GM20431 (cell line): ENCODE measurements around the gene AP3S2.
"Not testable (repeated sequence)": the region's sequence is repeated elsewhere in the genome, so short reads cannot be mapped to it uniquely, and the experiment has no call there.

Experiments
- in situ Hi-C: fragments of 300-500 bp; cut with MseI, MboI; formaldehyde crosslinking; loops from one replicate; pipeline ENCODE4 v1.15.0; 2020; ENCODE audit warnings: low sequenced_read_pairs; ENCODE audit not compliant: unreplicated experiment

The AP3S2 gene

DNA sequence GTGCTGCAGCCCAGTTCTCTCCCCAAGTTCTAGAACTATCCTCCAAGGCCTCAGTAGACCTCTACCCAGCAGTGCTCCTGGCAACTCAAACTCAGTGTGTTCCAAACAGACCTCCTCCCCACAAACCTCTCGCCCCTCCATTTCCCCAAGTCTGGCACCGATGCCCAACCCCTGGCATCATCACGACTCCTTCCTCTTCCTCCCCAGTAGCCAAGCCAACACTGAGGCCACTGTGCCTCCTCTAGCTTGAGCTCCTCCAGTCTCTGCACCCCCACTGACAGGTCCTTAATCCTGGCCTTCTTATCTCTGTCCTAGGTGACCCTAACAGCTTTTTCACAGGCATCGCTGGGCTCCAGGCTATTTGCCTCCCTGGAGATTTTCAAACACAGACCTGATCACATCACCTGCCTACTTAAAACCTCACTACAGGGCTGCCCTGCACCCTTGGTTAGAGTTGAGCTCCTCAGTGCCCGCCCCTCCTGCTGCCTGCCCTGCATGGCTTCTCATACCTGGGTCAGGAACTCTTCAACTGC lies 12.1 kb upstream of the AP3S2 start:
- in situ Hi-C loops, result no loop called here

DNA sequence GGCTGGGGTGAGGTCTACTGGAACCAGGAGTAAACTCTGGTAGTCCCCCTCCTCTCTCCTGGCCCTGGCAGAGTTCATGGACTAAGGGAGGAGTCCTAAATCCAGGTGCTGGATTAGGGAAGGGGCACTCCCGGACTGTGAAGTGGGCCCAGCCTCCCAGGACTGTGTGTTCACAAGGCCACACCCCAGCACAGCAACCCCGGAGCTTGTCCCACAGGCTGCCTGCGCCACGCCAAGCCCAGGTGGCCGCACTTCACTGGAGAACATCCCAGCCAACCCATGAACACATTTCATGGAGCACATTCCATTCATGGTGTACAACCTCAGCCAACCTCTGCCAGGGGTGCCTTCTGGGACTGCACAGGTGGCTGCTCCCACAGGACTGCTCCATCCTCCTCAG lies 10.7 kb upstream of the AP3S2 start:
- in situ Hi-C loops, result no loop called here

DNA sequence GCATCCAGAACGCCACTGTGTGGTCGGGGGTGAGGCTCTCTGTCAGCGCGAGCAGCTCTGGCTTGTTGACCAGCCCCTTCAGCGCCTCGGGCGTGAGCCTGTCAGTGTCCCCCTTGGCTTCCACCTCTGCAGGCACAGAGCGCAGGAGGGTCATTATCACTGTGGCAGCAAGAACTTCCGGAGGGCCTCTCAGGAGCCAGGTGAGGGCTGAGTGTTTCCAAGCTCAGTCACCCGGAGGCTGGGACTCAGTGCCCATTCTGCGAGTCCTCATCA lies 10.0 kb upstream of the AP3S2 start:
- in situ Hi-C loops, result no loop called here

DNA sequence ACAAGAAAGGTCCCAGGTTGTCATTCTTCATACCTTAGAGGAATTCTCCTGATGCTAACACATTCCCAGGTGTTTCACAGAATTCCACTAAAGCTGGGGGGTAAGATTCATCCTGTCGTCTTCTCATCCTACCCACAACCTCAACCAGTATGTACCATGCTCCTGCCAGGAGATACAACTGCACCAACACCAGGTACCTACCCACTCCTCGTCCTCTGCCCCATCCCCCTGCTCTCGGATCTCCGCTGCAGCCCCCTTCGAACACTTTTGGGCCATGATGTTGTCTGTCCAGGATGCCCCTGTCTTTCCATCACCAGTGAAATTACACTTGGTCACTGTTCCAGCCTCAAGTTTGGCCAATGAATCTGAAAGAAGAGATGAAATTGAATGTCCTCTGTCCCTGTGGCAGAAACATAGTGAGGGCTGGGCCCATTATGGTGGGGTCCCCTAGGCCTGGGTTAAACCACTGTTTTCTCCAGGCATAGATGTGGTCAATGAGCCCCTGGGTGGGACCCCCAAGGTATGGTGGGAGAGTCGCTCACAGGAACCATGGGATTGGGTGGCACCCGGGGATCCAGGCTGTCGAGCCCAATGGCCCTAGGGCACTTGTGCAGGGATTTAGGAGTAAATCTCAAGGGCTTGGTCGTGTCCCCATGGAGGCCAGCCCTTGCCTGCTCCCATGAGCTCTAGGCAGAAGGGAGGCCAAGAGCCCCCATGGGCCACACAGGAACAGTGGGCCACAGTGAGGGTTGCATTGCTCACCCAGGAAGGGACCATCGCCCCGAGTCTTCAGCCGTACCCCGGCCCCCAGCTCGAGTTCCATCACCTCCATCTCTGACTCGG lies 9.4 kb upstream of the AP3S2 start:
- in situ Hi-C loops, result no loop called here

DNA sequence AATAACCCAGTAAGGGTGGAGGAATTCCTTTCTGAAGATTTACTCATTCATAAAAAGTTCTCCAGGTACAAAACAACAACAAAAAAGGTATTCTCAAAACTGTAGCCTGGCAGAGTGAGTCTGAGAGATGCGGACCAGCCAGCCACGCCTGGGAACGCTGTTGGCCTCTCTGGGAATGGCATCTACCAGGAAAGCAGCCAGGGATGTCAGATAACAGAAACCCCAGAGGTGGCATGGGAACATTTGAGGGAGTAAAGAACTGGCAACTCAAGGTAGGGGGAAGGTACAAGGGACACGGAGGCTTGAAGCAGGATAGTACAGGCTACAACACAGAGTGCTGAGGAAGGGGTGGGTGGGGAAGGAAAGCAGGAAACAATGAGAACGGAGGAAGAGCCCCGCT lies 7.1 kb upstream of the AP3S2 start:
- in situ Hi-C loops, result no loop called here

DNA sequence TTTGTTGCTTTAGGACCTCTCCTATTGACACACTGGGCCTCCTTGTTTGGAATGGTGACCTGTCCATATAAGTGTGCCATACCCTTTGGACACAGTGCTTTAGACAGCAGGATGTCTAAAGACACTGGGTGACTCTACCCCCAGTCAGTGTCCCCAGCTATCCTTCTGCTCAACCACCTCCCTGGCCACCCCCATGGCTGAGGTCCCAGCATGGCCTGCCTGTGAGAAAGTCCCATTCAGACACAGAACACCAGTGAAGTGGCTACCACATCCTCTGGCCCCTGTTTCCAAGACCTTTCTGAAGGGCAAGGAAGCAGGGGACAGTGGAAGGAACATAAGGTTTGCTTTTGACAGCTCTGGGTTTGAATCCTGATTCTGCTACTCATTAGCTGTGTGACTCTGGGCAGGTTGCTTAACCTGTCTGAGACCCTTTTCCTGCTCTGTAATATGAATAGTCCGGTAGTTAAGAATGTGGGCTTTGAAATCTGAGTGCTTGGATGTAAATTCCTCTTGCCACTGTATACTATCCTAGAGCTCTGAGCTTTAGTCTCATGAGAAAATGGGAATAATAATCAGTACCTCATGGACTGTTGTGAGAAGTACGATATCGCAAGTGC lies 6.3 kb upstream of the AP3S2 start:
- in situ Hi-C loops, result loop anchor here (10.0 kb wide), 1 partner anchor 185 kb away; no protein-coding TSS in a partner anchor

DNA sequence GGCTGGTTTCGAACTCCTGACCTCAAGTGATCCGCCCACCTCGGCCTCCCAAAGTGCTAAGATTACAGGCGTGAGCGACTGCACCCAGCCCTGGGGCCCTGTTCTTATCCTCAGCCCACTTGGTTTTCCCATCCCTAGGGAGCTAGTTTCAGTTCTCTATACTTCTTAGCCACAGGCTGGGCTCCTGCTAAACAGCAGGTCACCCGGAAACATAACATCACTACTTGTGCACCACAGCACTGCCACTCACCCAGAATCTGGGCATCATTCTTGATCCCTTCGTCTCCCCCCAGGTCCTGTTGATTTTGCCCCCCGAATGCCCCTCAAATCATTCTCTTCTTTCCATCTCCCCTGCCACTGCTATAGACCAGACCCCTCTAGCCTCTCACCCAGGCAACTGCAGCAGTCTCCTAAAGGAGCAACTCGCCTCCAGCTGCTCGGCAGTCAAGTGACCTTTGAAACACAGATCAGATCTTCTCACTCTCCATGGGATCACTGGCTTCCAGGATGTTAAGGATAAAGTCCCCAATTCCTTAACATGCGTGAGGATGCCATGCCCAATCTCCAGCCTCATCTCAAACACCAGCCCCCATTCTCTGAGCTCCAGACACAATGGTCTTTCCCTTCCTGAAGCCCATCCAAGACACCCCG lies 5.6 kb upstream of the AP3S2 start:
- in situ Hi-C loops, result loop anchor here (10.0 kb wide), 1 partner anchor 185 kb away; no protein-coding TSS in a partner anchor

DNA sequence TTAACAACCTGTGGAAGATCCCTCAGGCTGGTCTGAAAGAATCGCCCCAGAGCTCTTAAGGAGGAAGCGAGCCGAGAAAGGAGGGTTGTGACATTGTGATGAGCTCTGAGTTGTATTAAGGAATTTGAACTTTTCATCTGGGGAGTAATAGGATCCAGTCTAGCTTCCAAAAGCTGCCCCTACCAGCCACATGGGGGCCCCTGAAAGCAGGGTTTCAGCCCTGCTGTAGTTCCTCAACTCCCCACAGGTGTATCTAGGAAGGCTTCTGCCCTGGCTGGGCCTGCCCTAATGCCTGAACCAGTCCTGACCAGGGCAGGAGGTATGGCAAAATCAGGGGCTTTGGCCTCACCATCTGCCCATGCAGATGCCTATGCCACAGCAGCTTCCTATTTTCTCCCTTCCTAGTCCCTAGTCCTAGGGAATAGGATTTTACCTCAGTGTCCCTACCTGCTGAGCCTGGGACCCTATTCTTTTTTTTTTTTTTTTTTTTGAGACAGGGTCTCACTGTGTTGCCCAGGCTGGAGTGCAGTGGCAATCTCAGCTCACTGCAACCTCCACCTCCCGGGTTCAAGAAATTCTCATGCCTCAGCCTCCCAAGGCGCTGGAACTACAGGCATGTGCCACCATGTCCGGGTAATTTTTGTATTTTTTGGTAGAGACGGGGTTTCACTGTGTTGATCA lies 5.0 kb upstream of the AP3S2 start:
- in situ Hi-C loops, result loop anchor here (10.0 kb wide), 1 partner anchor 186 kb away; no protein-coding TSS in a partner anchor

DNA sequence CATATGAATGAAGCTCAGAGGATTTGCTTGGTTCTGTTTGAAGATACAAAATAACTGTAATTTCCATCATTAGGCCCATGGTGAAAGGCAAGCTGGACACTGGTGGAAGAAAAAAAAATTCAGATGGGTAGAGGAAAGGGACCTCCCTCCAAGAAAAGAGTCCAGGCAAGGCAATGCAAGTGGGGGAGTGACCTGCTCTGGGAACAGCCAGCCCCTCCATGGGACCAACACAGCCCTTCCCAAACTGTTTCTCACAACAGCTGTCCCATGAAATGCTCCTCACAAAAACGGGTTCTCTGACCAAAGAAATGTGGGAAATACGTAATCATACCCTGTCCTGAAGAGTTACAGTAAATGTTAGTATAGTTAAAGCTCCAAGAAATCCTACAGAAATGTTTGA lies 4.4 kb upstream of the AP3S2 start:
- in situ Hi-C loops, result loop anchor here (10.0 kb wide), 1 partner anchor 187 kb away; no protein-coding TSS in a partner anchor

DNA sequence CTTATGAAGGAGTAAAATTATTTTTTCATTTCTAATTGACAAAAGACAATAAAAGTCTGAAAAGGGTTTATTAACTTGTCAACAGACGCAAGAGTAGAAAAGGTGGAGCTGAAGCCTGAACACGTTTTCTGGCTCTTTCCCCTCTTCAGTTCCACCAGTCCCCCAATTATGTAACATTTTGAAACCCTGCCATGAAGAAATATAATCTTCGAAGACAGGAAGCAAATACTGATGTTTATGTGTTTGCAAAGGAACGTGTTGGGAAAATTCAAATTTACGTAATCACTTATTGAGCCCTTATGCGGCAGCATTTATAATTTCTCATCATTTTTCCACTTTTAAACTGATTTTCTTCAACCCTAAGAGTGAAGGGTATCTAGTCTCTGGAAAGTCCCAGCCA lies 767 bp downstream of the AP3S2 start:
- in situ Hi-C loops, result loop anchor here (10.0 kb wide), 1 partner anchor 192 kb away; no protein-coding TSS in a partner anchor

DNA sequence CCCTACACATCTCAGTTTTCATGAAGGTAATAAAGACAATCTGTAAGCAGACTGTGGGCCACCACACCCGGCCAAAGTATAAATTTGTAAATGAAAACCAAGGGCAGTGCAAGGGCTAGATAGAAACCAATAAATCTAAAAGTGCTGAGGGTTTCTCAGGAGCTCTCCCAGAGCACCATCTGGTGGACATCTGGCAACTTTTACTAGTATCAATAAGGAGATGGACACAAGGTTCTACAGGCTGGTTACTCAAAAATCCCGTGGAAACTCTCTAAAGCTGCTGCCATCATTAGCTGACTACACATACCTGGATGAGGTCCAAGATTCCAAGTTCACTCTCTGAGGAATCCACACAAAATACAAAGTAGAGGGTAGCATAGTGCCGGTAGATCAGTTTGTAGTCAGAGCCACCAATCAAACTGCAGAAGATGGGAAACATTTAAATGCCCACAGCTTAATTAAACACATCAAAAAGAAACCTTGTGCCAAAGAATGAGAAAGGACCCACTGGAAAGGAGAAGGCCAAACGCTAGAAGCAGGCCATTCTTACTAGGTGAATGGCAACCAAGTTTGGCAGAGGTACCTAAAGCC lies 5.5 kb downstream of the AP3S2 start:
- in situ Hi-C loops, result no loop called here

DNA sequence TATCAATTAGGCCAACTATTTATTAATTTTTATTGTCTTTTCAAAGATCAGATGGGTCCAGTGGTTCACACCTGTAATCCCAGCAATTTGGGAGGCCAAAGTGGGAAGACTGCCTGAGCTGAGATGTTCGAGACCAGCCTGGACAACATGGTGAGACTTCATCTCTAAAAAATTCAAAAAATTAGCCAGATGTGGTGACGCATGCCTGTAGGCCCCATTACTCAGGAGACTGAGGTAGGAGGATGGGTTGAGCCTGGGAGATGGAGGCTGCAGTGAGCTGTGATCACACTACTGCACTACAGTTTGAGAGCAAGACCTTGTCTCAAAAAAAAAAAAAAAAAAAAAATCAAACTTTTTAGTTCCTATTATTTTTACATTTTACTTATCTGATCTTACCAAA lies 8.2 kb downstream of the AP3S2 start:
- in situ Hi-C loops, result no loop called here

DNA sequence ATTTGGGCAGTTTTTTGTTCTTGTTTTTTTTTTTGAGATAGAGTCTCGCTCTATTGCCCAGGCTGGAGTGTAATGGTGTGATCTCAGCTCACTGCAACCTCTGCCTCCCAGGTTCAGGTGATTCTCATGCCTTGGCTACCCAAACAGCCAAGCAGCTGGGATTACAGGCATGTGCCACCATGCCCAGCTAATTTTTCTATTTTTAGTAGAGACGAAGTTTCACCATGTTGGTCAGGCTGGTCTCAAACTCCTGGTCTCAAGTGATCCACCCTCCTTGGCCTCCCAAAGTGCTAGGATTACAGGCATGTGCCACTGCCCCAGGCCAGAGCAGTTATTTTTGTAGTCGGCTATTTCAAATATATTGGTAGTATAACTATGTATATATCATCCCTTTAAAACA lies 8.6 kb downstream of the AP3S2 start:
- in situ Hi-C loops, result not testable (repeated sequence)

DNA sequence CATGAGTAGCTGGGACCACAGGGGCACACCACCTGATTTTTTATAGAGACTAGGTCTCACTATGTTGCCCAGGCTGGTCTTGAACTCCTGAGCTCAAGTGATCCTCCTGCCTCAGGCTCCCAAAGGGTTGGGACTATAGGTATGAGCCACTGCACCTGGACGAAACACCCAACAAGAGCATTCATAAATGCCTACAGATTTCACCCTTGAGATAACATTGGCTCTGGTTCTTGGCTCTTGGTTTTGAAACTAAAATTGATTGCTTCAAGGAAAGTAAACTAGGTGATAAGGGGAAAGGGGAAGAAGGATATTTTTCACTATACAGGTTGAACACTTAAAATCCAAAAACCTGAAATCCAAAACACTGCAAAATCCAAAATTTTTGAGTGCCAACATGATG lies 10.3 kb downstream of the AP3S2 start:
- in situ Hi-C loops, result no loop called here

DNA sequence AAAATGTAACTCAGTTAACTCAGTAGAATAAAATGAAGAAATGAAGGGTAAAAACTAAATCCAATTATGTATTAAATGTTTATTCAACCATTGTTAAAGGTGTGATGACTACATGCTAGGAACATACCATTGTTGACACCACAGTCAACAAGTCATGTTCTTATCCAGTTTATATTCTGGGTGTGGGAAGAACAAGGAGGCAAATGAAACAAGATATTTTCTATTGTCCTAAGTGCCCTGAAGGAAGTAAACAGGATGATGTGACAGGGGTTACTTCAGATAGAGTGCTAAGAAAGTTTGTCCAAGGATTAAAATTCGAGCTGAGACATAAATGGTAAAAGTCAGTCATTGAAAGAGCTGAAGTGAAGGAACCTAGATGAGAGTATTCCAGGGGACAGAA lies 13.1 kb downstream of the AP3S2 start:
- in situ Hi-C loops, result no loop called here

DNA sequence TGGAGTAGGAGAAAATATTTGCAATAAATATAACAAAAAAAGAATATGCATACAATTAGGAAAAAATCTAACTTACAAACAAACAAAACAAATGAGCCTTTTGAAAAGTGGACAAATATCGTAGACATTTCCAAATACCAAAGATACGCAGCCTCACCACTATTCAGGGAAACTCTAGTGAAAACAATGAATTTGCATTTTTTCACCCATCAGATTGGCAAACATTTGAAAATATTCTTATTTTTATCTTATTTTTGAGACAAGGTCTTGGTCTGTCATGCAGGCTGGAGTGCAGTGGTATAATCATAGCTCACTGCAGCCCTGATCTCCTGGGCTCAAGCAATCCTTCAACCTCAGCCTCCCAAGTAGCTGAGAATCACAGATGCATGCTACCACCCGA lies 15.5 kb downstream of the AP3S2 start:
- in situ Hi-C loops, result loop anchor here (10.0 kb wide), 1 partner anchor 124 kb away; the partner anchor contains the start of gene MESP1

DNA sequence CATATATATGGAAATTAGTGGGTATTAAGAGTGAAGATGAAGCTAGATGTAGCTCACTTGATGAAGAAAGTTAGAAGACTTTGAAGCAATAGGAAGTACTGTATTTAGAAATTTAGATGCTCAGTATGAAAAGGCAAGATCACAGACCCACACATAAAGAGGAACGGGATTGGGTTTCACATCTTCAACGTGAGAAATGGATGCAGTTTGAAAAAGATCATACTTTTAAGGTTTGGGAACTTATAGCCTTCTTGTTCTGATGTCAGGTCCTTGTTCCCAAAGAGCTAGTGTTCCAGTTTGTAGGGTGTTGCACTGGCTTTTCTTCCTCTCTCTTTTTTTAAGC lies 16.7 kb downstream of the AP3S2 start:
- in situ Hi-C loops, result loop anchor here (10.0 kb wide), 1 partner anchor 122 kb away; the partner anchor contains the start of gene MESP1

DNA sequence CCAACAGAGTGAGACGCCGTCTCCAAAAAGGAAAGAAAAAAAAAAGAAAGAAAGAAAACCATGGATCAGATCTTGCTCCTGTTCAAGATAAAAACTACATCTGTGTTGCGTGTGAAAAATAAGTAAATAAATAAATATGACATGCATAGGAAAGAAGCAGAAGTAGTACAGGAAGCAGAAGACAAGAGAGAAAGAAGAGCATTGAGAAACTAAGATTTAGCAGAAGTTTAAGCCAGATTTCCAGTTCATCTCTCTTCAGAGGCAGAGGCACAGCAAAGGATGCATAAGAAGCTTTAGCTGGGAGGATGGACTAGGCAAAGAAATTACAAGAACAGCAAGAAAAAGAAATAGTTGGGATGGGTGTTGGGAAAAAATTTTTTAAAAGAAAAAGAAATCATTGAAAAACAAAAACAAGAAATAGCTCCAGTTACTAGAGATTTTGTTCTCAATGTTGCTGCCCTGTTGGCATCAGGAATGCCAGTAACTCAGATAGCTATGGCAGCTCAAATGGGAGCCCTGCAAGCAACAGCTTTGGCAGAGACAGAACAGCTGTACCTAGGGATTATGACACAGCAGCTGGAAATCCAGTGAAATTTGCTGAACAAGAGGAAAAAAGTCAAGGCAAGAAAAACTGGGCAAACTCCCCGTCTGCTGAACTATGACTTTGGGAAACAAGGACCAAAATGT lies 17.3 kb downstream of the AP3S2 start:
- in situ Hi-C loops, result loop anchor here (10.0 kb wide), 1 partner anchor 122 kb away; the partner anchor contains the start of gene MESP1

DNA sequence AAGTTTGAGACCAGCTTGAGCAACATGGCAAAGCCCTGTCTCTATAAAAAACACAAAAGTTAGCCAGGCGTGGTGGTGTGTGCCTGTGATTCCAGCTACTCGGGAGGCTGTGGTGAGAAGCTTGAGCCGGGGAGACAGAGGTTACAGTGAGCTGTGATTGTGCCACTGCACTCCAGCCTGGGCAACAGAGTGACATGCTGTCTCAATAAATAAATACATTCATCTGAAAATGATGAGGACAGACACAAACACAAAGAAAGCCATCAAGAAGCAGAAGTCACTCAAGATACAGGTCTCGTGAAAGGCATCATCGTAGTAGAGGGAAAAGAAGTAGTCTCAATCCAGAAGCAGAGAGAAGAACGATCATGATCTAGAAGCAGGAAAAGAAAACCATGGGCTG lies 18.1 kb downstream of the AP3S2 start:
- in situ Hi-C loops, result loop anchor here (10.0 kb wide), 1 partner anchor 121 kb away; the partner anchor contains the start of gene MESP1
